Measurements from ENCODE around the gene CCNQ.

The CCNQ gene

DNA sequence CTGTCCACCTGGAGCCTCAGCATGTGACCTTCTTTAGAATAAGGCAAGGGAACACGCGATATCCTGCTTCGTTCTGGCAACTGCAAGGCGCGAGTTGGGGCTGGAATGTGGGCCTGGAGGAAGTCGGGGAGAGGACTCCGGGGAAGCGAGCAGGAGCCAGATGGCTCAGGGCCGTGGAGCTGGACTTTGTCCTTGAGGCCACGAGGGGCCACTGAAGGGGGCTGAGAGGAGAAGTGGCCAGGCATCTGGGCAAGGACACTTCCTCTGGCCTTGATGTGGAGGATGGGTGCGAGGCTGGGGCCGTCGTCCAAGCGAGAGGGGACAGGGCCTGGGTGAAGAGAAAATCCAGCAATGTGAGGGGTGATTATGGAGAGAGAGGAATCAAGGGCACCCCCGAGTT is 35.9 kb upstream of the CCNQ start:
- H3K36me3 ChIP-seq (ENCODE audit: insufficient read depth, low read length): no peaks in the 10 kb centered on the region
- H3K9me3 ChIP-seq (replicated peaks; ENCODE audit: low read length): peaks cover 6% of the 10 kb centered on the region
- no peaks in the 10 kb centered on the region for H3K4me1 ChIP-seq (ENCODE audit: control insufficient read depth, insufficient read depth, low read length)
- H3K9ac ChIP-seq (ENCODE audit: low read depth, low read length): no peak overlapping the region
- H3K27me3 ChIP-seq (ENCODE audit: control insufficient read depth, insufficient read depth, low read length): peaks cover 10% of the 10 kb centered on the region
- no peak overlapping the region for H3K4me2 ChIP-seq (ENCODE audit: low read length)
- no peak overlapping the region for H3K4me3 ChIP-seq (ENCODE audit: low read length)

DNA sequence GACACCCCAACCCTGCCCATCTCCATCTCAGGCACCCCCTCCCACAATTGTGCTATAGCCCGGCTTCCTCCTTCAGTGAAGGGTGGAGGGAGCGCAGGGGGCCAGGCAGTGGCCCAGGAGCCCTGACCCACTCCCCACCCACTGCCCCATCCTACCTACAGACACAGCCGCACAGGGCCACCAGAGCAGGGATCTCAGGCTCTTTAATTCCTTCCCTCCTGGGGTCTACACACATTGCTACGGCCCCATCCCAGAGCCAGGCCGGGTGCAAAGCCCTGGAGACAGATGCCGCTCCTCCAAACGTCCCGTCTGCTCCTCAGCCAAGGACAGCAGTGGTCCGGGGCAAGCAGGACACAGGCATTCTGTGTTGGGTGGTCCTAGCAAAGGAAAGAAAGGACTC is 35.3 kb upstream of the CCNQ start:
- Histone ChIP-seq H3K27me3 (ENCODE audit: control insufficient read depth, insufficient read depth, low read length) (peaks cover 9% of the 10 kb centered on the region), H3K4me2 (ENCODE audit: low read length) (no peak overlapping the region), H3K9me3 (replicated peaks; ENCODE audit: low read length) (peaks cover 6% of the 10 kb centered on the region), H3K9ac (ENCODE audit: low read depth, low read length) (no peak overlapping the region), H3K4me1 (ENCODE audit: control insufficient read depth, insufficient read depth, low read length) (no peaks in the 10 kb centered on the region), H3K36me3 (ENCODE audit: insufficient read depth, low read length) (no peaks in the 10 kb centered on the region), H3K4me3 (ENCODE audit: low read length) (no peak overlapping the region)

DNA sequence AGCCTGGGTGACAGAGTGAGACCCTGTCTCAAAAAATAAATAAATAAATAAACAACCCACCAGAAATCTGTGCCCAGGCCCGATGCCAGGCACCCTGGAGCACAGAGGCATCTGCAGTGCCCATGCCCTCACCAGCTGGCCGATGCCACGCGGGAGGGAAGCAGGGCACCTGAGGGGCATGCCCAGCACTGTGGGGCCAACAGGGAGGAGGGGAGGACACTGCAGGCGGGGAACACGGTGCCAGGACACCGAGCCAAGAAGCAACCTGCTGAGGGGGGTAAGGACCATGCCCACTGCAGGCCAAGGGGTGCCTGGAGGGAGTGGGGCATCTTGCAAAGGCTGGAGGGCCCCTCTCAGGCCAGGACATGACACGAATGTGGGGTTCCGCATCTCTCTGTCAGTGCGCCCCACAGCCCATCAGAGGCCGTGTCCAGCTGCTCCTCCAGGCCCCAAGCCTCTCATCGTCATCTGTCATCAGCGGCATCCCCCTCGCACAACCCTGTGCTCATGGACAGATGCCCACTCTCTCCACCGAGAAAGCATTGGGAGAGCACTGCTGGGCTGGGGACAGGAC is 34.8 kb upstream of the CCNQ start:
- H3K36me3 ChIP-seq (ENCODE audit: insufficient read depth, low read length): no peaks in the 10 kb centered on the region
- H3K9ac ChIP-seq (ENCODE audit: low read depth, low read length): no peak overlapping the region
- no peaks in the 10 kb centered on the region for H3K4me1 ChIP-seq (ENCODE audit: control insufficient read depth, insufficient read depth, low read length)
- H3K27me3 ChIP-seq (ENCODE audit: control insufficient read depth, insufficient read depth, low read length): peaks cover 9% of the 10 kb centered on the region
- no peak overlapping the region for H3K4me3 ChIP-seq (ENCODE audit: low read length)
- H3K4me2 ChIP-seq (ENCODE audit: low read length): no peak overlapping the region
- peaks cover 6% of the 10 kb centered on the region for H3K9me3 ChIP-seq (replicated peaks; ENCODE audit: low read length)

- no peaks in the 10 kb centered on the region for H3K4me1 ChIP-seq (ENCODE audit: control insufficient read depth, insufficient read depth, low read length)
- H3K9ac ChIP-seq (ENCODE audit: low read depth, low read length): no peak overlapping the region
- no peak overlapping the region for H3K4me3 ChIP-seq (ENCODE audit: low read length)
- no peak overlapping the region for H3K4me2 ChIP-seq (ENCODE audit: low read length)
- H3K9me3 ChIP-seq (replicated peaks; ENCODE audit: low read length): peaks cover 6% of the 10 kb centered on the region
- no peaks in the 10 kb centered on the region for H3K36me3 ChIP-seq (ENCODE audit: insufficient read depth, low read length)
- peaks cover 9% of the 10 kb centered on the region for H3K27me3 ChIP-seq (ENCODE audit: control insufficient read depth, insufficient read depth, low read length)
Observed at GRCh38 chrX:153633048-153633447, 34.1 kb upstream of the CCNQ start.

GRCh38 chrX:153632595-153632946 is 33.6 kb upstream of the CCNQ start:
- H3K9ac ChIP-seq (ENCODE audit: low read depth, low read length): no peak overlapping the region
- peaks cover 9% of the 10 kb centered on the region for H3K27me3 ChIP-seq (ENCODE audit: control insufficient read depth, insufficient read depth, low read length)
- H3K4me1 ChIP-seq (ENCODE audit: control insufficient read depth, insufficient read depth, low read length): no peaks in the 10 kb centered on the region
- peaks cover 6% of the 10 kb centered on the region for H3K9me3 ChIP-seq (replicated peaks; ENCODE audit: low read length)
- H3K4me2 ChIP-seq (ENCODE audit: low read length): no peak overlapping the region
- H3K36me3 ChIP-seq (ENCODE audit: insufficient read depth, low read length): no peaks in the 10 kb centered on the region
- H3K4me3 ChIP-seq (ENCODE audit: low read length): no peak overlapping the region

DNA sequence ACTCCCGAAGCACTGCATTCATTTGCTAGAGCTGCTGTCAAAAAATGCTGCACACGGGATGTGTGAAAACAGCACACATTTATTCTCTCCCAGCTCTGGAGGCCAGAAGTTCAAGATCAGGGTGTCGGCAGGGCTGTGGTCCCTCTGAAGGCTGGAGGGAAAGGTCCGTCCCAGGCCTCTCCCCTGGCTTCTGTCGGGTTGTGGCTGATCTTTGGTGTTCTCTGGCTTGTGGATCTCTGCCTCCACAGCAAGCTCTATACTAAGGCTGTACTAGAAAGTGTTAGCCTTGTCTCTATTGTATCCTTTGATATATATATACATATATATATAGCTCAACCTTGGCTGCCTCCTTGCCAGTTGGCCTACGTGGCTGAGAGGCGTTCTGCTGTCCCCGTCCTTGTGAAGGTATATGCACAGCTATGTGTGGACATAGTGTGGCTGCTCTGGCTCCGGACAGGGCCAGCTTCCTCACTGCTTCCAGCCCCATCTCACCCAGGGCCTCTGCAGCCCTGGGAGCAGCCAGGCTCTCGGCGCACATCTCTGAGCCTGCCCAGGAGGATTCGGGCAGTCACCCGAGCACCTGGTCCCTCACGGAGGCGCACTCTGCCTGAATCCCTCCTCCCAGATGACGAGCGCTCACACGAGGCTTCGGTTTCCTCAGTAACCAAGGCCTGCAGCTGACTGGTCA is 33.1 kb upstream of the CCNQ start:
- Histone ChIP-seq H3K9me3 (replicated peaks; ENCODE audit: low read length) (peaks cover 6% of the 10 kb centered on the region), H3K4me1 (ENCODE audit: control insufficient read depth, insufficient read depth, low read length) (no peaks in the 10 kb centered on the region), H3K4me3 (ENCODE audit: low read length) (no peak overlapping the region), H3K36me3 (ENCODE audit: insufficient read depth, low read length) (no peaks in the 10 kb centered on the region), H3K9ac (ENCODE audit: low read depth, low read length) (no peak overlapping the region), H3K4me2 (ENCODE audit: low read length) (no peak overlapping the region), H3K27me3 (ENCODE audit: control insufficient read depth, insufficient read depth, low read length) (peaks cover 9% of the 10 kb centered on the region)

GRCh38 chrX:153631346-153631745 is 32.4 kb upstream of the CCNQ start:
- no peak overlapping the region for H3K9ac ChIP-seq (ENCODE audit: low read depth, low read length)
- H3K4me3 ChIP-seq (ENCODE audit: low read length): no peak overlapping the region
- H3K27me3 ChIP-seq (ENCODE audit: control insufficient read depth, insufficient read depth, low read length): peaks cover 9% of the 10 kb centered on the region
- H3K4me2 ChIP-seq (ENCODE audit: low read length): no peak overlapping the region
- H3K36me3 ChIP-seq (ENCODE audit: insufficient read depth, low read length): no peaks in the 10 kb centered on the region
- H3K4me1 ChIP-seq (ENCODE audit: control insufficient read depth, insufficient read depth, low read length): no peaks in the 10 kb centered on the region
- H3K9me3 ChIP-seq (replicated peaks; ENCODE audit: low read length): peaks cover 6% of the 10 kb centered on the region

DNA sequence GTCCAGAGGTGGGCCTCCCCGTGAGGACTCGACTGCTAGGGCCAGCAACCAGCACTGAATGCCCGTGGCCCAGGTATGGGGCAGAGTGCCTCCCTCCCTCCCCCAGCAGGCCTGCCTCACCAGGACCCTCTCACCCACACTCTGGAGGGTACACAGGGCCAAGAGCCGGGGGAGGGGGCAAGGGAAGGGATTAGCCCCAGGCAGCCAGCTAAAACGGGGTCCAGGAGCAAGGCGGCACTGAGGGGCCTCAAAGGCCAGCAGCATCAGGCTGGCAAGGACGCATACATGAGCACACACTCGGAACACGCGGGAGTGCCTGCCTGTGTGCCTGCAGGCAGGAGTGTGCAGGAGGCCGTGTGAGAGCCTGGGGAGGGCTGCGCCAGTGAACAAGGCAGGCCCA is 29.7 kb upstream of the CCNQ start:
- Histone ChIP-seq H3K4me2 (ENCODE audit: low read length) (no peak overlapping the region), H3K4me3 (ENCODE audit: low read length) (no peak overlapping the region), H3K9ac (ENCODE audit: low read depth, low read length) (no peak overlapping the region), H3K36me3 (ENCODE audit: insufficient read depth, low read length) (no peaks in the 10 kb centered on the region), H3K4me1 (ENCODE audit: control insufficient read depth, insufficient read depth, low read length) (no peaks in the 10 kb centered on the region), H3K27me3 (ENCODE audit: control insufficient read depth, insufficient read depth, low read length) (peaks cover 9% of the 10 kb centered on the region), H3K9me3 (replicated peaks; ENCODE audit: low read length) (peaks cover 6% of the 10 kb centered on the region)

DNA sequence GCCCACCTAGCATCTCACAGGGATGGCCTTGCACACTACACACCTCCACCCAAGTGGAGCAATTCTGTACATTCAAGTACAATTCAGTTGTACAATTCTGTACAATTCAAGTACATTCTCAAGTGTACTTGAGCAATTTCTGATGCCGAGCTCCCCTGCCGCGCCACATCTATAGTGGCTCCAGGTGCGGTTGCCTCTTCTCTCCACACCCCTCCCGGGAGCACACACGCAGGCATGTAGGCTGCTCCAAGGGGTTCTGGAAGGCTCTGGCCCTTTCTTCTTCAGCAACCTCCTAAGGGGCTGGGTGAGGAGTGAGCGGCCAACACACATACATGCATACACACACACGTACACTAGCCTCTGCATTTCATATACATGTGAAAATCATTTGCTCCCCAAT is 29.2 kb upstream of the CCNQ start:
- no peaks in the 10 kb centered on the region for H3K36me3 ChIP-seq (ENCODE audit: insufficient read depth, low read length)
- H3K9ac ChIP-seq (ENCODE audit: low read depth, low read length): no peak overlapping the region
- H3K4me2 ChIP-seq (ENCODE audit: low read length): no peak overlapping the region
- no peaks in the 10 kb centered on the region for H3K4me1 ChIP-seq (ENCODE audit: control insufficient read depth, insufficient read depth, low read length)
- H3K27me3 ChIP-seq (ENCODE audit: control insufficient read depth, insufficient read depth, low read length): peaks cover 9% of the 10 kb centered on the region
- H3K9me3 ChIP-seq (replicated peaks; ENCODE audit: low read length): peaks cover 6% of the 10 kb centered on the region
- no peak overlapping the region for H3K4me3 ChIP-seq (ENCODE audit: low read length)

DNA sequence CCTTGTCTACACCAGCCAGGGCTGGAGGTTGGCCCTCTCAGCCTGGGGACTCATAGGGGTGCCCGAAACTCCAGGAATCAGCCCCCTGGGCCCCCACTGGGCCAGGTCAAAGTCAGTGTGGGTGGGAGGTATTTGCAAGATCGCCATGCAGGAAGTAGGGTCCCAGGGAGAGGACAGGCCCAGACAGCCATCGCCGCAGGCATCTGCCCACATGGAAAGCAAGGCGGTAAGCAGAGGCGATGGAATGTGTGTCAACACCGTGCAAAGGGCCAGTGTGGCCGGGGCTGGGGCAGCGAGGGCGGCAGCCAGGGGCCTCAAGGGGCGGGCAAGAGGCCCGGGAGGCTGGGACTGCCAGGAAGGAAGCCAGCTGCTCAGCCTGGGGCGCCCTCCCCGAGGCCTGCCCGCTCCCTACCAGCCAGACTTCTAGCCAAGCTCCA is 28.8 kb upstream of the CCNQ start:
- Histone ChIP-seq H3K9ac (ENCODE audit: low read depth, low read length) (no peak overlapping the region), H3K27me3 (ENCODE audit: control insufficient read depth, insufficient read depth, low read length) (peaks cover 13% of the 10 kb centered on the region), H3K4me2 (ENCODE audit: low read length) (no peak overlapping the region), H3K4me1 (ENCODE audit: control insufficient read depth, insufficient read depth, low read length) (no peaks in the 10 kb centered on the region), H3K36me3 (ENCODE audit: insufficient read depth, low read length) (no peaks in the 10 kb centered on the region), H3K9me3 (replicated peaks; ENCODE audit: low read length) (peaks cover 6% of the 10 kb centered on the region), H3K4me3 (ENCODE audit: low read length) (no peak overlapping the region)

DNA sequence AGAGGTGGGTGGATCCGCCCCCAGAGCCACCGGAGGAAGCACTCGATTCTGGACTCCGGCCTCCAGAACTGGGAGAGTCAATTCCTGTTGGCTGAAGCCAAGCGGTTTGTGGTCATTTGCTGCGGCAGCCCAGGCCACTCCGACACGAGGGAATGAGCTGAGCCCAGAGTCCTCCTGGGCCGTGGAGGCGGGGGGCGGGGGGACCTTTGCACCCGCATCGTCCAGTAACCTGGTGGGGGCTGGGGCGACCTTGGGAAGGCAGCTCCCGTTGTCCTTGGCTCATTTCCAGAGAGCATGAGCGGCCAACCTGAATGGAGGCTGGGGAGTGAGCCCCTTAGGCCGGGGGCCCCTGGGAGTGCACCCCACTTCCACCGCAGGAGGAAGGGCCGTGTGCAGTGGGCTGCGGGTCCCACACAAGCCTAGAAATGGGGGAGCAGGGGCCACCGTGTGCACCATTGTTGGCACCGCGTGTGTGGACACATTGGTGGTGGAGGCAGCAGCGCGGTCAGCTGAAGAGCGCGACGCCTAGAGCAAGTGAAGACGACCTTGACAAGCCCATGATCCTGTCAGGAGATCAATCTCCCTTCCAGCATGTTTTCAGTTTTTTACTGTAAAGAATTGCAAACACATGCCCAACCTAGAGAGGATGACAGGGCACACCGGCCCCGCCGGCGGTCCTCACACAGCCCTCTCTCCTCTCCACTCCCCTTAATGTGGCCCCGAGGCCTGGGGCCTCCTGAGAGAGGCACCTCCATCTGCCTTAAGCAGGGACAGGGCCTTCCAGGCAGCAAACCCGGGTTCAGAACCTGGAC is 28.1 kb upstream of the CCNQ start:
- no peak overlapping the region for H3K4me2 ChIP-seq (ENCODE audit: low read length)
- peaks cover 16% of the 10 kb centered on the region for H3K27me3 ChIP-seq (ENCODE audit: control insufficient read depth, insufficient read depth, low read length)
- H3K36me3 ChIP-seq (ENCODE audit: insufficient read depth, low read length): no peaks in the 10 kb centered on the region
- no peak overlapping the region for H3K4me3 ChIP-seq (ENCODE audit: low read length)
- H3K9me3 ChIP-seq (replicated peaks; ENCODE audit: low read length): peaks cover 6% of the 10 kb centered on the region
- H3K9ac ChIP-seq (ENCODE audit: low read depth, low read length): no peak overlapping the region
- no peaks in the 10 kb centered on the region for H3K4me1 ChIP-seq (ENCODE audit: control insufficient read depth, insufficient read depth, low read length)

Measured in skeletal muscle satellite cell (primary cell).